K562 (cell line): Measurements from ENCODE around the gene LUC7L3. TPM values are rescaled to one million over a fixed set of nuclear protein-coding genes. Genes with fewer than 3 reads are reported as not detected.

Experiments used
- ATAC-seq: fragments of 200-7000 bp; cut with Tn5 transposase; 3 replicates; pipeline ENCODE4 v1.9.1; 2020; ENCODE audit warnings: moderate library complexity
- BruUV-seq: library from RNA; stranded (reverse); fragments of 400-500 nt; replicated peaks from 2 replicates; lab custom pipeline; 2021; lab: Mats Ljungman, UMichigan
- CTCF ChIA-PET: fragments of 300-600 bp; formaldehyde crosslinking; extraction: SDS; loops from one replicate; lab custom pipeline; 2021; ENCODE audit warnings: low intra/inter-chr PET ratio; lab: Yijun Ruan, JAX
- POLR2A ChIA-PET: fragments of 300-600, 350-650 bp; sonication (Branson Sonifier 250); formaldehyde crosslinking; extraction: SDS; loops from one replicate; lab custom pipeline; 2021; ENCODE audit warnings: antibody characterized with exemption, inconsistent platforms; lab: Yijun Ruan, JAX
- DNase-seq, 4 experiments: peaks; one replicate each; pipeline versions ENCODE4 v3.0.0 to v3.0.0-alpha.2; 2011 to 2018; ENCODE audit warnings: low spot score in 3 of 4, mixed read lengths in 3 of 4; ENCODE audit errors: extremely low read depth in 1 of 4
- FAIRE-seq: peaks from 2 replicates; lab custom pipeline; 2011; peaks lifted over from hg19 to GRCh38; lab: Jason Lieb, UNC
- H2AFZ ChIP-seq: 2 replicates; pipeline ENCODE4 v1.6.0; 2011; ENCODE audit warnings: low read depth, low read length, control low read depth, inconsistent platforms
- H3K27ac ChIP-seq: fragments of 200-600 bp; 3 replicates; pipeline ENCODE4 v1.8.0; 2011; ENCODE audit warnings: low read depth, mild to moderate bottlenecking, control low read depth, inconsistent platforms, low read length, moderate library complexity, mixed read lengths; ENCODE audit errors: extremely low read depth
- H3K27me3 ChIP-seq, 2 experiments: fragments of 300-600 bp in 1 of 2; 2 replicates in 1 of 2; 3 replicates in 1 of 2; pipeline versions ENCODE4 v1.6.0 to v1.8.0; 2011; ENCODE audit warnings: inconsistent platforms in 2 of 2, low read length in 2 of 2, mild to moderate bottlenecking in 1 of 2, mixed read lengths in 1 of 2, moderate library complexity in 1 of 2; ENCODE audit not compliant: control insufficient read depth in 2 of 2, insufficient read depth in 2 of 2
- H3K36me3 ChIP-seq: fragments of 300-600 bp; 3 replicates; pipeline ENCODE4 v1.8.0; 2011; ENCODE audit warnings: mild to moderate bottlenecking, low read length, inconsistent platforms; ENCODE audit not compliant: control insufficient read depth, insufficient read depth
- H3K4me1 ChIP-seq, 2 experiments: fragments of 200-600 bp in 1 of 2; replicated peaks in 1 of 2; 2 replicates in 1 of 2; 3 replicates in 1 of 2; pipeline versions ENCODE4 v1.5.1 to v1.8.0; 2011; ENCODE audit warnings: inconsistent platforms in 2 of 2, low read length in 2 of 2, mild to moderate bottlenecking in 1 of 2, mixed read lengths in 1 of 2, moderate library complexity in 1 of 2; ENCODE audit not compliant: control insufficient read depth in 2 of 2, insufficient read depth in 2 of 2
- H3K4me2 ChIP-seq: 2 replicates; pipeline ENCODE4 v1.6.1; 2011; ENCODE audit warnings: low read length, control low read depth, inconsistent platforms, mixed read lengths; ENCODE audit not compliant: insufficient read depth
- H3K4me3 ChIP-seq: fragments of 200-600 bp; sonication (generic), shearing (Covaris generic); 2 replicates; pipeline ENCODE4 v1.5.1; 2016; ENCODE audit warnings: control low read depth, inconsistent platforms
- H3K79me2 ChIP-seq: fragments of 200-600 bp; 3 replicates; pipeline ENCODE4 v1.8.0; 2011; ENCODE audit warnings: low read length, inconsistent platforms; ENCODE audit not compliant: control insufficient read depth, insufficient read depth
- H3K9ac ChIP-seq, 2 experiments: 2 replicates each; pipeline versions ENCODE4 v1.6.0 to v1.6.1; 2011; ENCODE audit warnings: low read depth in 2 of 2, low read length in 2 of 2, control low read depth in 1 of 2, inconsistent platforms in 1 of 2, mild to moderate bottlenecking in 1 of 2, mixed read lengths in 1 of 2; ENCODE audit not compliant: insufficient read depth in 1 of 2
- H3K9me1 ChIP-seq: one replicate; pipeline ENCODE4 v1.6.0; 2011; ENCODE audit warnings: inconsistent platforms, mild to moderate bottlenecking, low read length, moderate library complexity; ENCODE audit not compliant: control insufficient read depth, insufficient read depth
- H3K9me3 ChIP-seq: replicated peaks from 2 replicates; pipeline ENCODE4 v1.5.1; 2011; ENCODE audit warnings: low read depth, low read length, inconsistent platforms; ENCODE audit not compliant: control insufficient read depth, insufficient read depth
- H4K20me1 ChIP-seq: replicated peaks from 2 replicates; pipeline ENCODE4 v1.6.1; 2011; ENCODE audit warnings: low read length, inconsistent platforms, mixed read lengths; ENCODE audit not compliant: control insufficient read depth, insufficient read depth
- CAMTA2 ChIP-seq: fragments of 250-450 bp; sonication (Bioruptor Pico); conservative IDR thresholded peaks from 2 replicates; pipeline ENCODE4 v1.5.1; 2022
- CEBPG ChIP-seq, 3 experiments: fragments of 200-800 bp in 1 of 3; sonication (Bioruptor generic) in 1 of 3; sonication (generic) in 1 of 3; formaldehyde crosslinking in 1 of 3; IDR thresholded peaks in 2 of 3; conservative IDR thresholded peaks in 1 of 3; 2 replicates each; pipeline versions ENCODE4 v1.6.1 to v1.8.0; 2016 to 2022; ENCODE audit warnings: missing compliant biosample characterization in 2 of 3, missing genetic modification characterization in 2 of 3, mild to moderate bottlenecking in 1 of 3, missing genetic modification reagents in 1 of 3
- FOXA1 ChIP-seq: fragments of 450-650 bp; IDR thresholded peaks from 2 replicates; pipeline ENCODE4 v1.6.1; 2016; ENCODE audit warnings: mild to moderate bottlenecking, borderline replicate concordance
- HDAC6 ChIP-seq: IDR thresholded peaks from 2 replicates; pipeline ENCODE4 v1.6.1; 2012; ENCODE audit warnings: low read depth, mild to moderate bottlenecking, control low read depth, inconsistent platforms, low read length, moderate library complexity
- MYBL2 ChIP-seq, 2 experiments: fragments of 450-650 bp in 1 of 2; sonication (generic) in 1 of 2; formaldehyde crosslinking in 1 of 2; IDR thresholded peaks; 2 replicates each; pipeline versions ENCODE4 v1.6.1 to v1.8.1; 2017 to 2022; ENCODE audit warnings: borderline replicate concordance in 1 of 2, inconsistent platforms in 1 of 2, low read depth in 1 of 2, mild to moderate bottlenecking in 1 of 2, missing genetic modification reagents in 1 of 2, moderate library complexity in 1 of 2
- NFE2 ChIP-seq: IDR thresholded peaks from 2 replicates; pipeline ENCODE4 v1.6.1; 2014; ENCODE audit warnings: antibody characterized with exemption, low read depth
- NFIC ChIP-seq: fragments of 450-650 bp; IDR thresholded peaks from 2 replicates; pipeline ENCODE4 v1.6.1; 2017; ENCODE audit warnings: mild to moderate bottlenecking, inconsistent platforms
- PTBP1 ChIP-seq: fragments of 200-400 bp; formaldehyde crosslinking; IDR thresholded peaks from 2 replicates; pipeline ENCODE4 v1.6.1; 2017; ENCODE audit warnings: low read depth, low read length
- SPI1 ChIP-seq: IDR thresholded peaks from 2 replicates; pipeline ENCODE4 v1.6.1; 2011; ENCODE audit warnings: low read depth, low read length, control low read depth, borderline replicate concordance
- TARDBP ChIP-seq: fragments of 450-650 bp; IDR thresholded peaks from 2 replicates; pipeline ENCODE4 v1.6.1; 2016
- TBP ChIP-seq: optimal IDR thresholded peaks from 2 replicates; pipeline ENCODE3; 2011; ENCODE audit warnings: low read depth, low read length, improper control_type of control experiment
- TFAM ChIP-seq: fragments of 250-450 bp; sonication (Bioruptor Pico); conservative IDR thresholded peaks from 2 replicates; pipeline ENCODE4 v1.5.0; 2021; ENCODE audit warnings: mild to moderate bottlenecking, moderate library complexity
- ZFP1 ChIP-seq: fragments of 450-650 bp; formaldehyde crosslinking; IDR thresholded peaks from 2 replicates; pipeline ENCODE4 v1.4.0; 2020; ENCODE audit warnings: mild to moderate bottlenecking, mixed read lengths
- ZKSCAN3 ChIP-seq: fragments of 250-450 bp; sonication (Bioruptor Pico); IDR thresholded peaks from 2 replicates; pipeline ENCODE4 v1.4.0; 2020
- ZNF384 ChIP-seq: IDR thresholded peaks from 2 replicates; pipeline ENCODE4 v1.6.1; 2012; ENCODE audit warnings: low read depth, low read length, improper control_type of control experiment
- ZNF699 ChIP-seq: fragments of 250-450 bp; sonication (Bioruptor Pico); IDR thresholded peaks from 2 replicates; pipeline ENCODE4 v1.8.0; 2021; ENCODE audit warnings: mild to moderate bottlenecking, moderate library complexity; ENCODE audit not compliant: insufficient replicate concordance
- WGBS: fragments of 100-300 bp; shearing (Covaris generic); methylation state at CpG from one replicate; pipeline ENCODE4 v1.1.6; 2016; ENCODE audit warnings: low coverage, mixed read lengths; ENCODE audit not compliant: insufficient coverage; ENCODE audit errors: missing lambda C conversion rate; 5-methylcytosine and 5-hydroxymethylcytosine counted together
- in situ Hi-C: fragments of 300-500 bp; cut with MboI; formaldehyde crosslinking; loops from 4 replicates; pipeline ENCODE4 v1.15.0; 2018; ENCODE audit warnings: inconsistent platforms, mixed read lengths
- intact Hi-C: fragments of 100-400 bp; cut with micrococcal nuclease; formaldehyde crosslinking; loops from 2 replicates; pipeline ENCODE4 v1.14.2; 2022
- polyA plus RNA-seq, 8 experiments: library from polyadenylated mRNA; depleted of rRNA in 4 of 8; stranded (reverse) in 5 of 8; unstranded in 3 of 8; fragments of >200 nt; fragmentation: Nextera tagmentation in 2 of 8; fragmentation: Illumina TruSeq in 1 of 8; extraction: Ambion mirVana in 2 of 8; extraction: Trizol in 1 of 8; gene quantifications; 2 replicates each; pipeline versions ENCODE4 v1.2.1 to v1.2.3, GENCODE V29; 2011 to 2014; ENCODE audit warnings: inconsistent platforms in 1 of 8, missing spikeins in 1 of 8
- total RNA-seq, 7 experiments: library from RNA; depleted of rRNA in 6 of 7; stranded (reverse); fragments of >200 nt in 6 of 7; fragmentation: Illumina TruSeq in 2 of 7; extraction: Trizol in 2 of 7; gene quantifications; 2 replicates each; pipeline versions ENCODE4 v1.2.1 to v1.2.3, GENCODE V29; 2011 to 2021; ENCODE audit warnings: low replicate concordance in 1 of 7
- TF ChIP-seq, protein P1 (sequence below): fragments of 250-450 bp; sonication (Bioruptor Pico); IDR thresholded peaks from 2 replicates; pipeline ENCODE4 v1.8.0; 2021; ENCODE audit warnings: moderate library complexity, mild to moderate bottlenecking, inconsistent platforms
- TF ChIP-seq, protein P2 (sequence below): fragments of 450-650 bp; formaldehyde crosslinking; conservative IDR thresholded peaks from 2 replicates; pipeline ENCODE4 v1.4.0; 2022; ENCODE audit warnings: mild to moderate bottlenecking, missing genetic modification characterization

Gene LUC7L3
- total and polyA plus RNA-seq, 9 of the 15 experiments (the other 6 are each of a cell fraction or from before 2014, with no cell fraction given) = 80.8 to 284 (median 127) TPM

DNA sequence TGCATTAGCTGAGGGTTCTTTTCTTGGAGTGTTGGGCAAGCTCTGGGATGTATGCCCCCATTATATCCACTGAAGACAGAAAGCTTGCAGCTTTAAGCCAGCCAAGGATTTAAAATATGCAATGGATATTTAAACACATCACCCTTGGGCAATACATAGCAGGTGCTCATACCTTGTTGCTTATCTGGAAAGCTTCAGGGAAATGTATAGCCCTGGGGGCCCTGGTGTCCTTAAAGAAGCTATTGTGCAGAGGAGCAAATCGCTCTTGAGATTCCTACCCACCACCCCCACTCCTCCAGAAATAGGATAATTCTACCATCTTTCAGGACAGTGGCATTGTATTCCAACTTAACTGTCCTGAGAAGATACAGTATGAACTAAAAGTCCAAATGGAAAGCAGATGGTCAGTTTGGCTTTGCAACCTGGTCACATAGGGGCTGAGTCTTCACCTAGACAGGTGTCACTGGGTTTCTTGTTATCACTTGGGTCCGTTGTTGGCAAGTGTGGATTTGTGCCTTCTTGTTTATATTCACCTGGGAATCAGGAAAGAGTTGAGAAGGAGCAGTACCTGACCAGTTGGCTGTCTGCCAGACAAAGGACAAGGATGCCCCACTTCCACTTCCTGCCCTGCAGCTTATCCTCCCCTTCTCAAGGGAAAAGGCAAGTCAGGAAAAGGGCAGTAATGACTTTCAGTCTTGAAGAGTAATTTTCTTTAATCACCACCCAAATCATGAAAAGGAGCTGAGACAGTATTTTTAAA, 44.5 kb downstream of the LUC7L3 start:
- FAIRE-seq (peak; percentile 44), ATAC-seq (no peak), DNase-seq (no peak)
- ChIA-PET POLR2A (interaction anchor here (1.1 to 2.0 kb wide), 5 partner anchors 9 to 102 kb away, joined by 3 to 8 read pairs (median 7); partner anchors contain the start of gene TOB1), CTCF (no interaction called here)
- H3K9ac ChIP-seq = no peak overlapping the region
- no peaks in the 10 kb centered on the region for H3K79me2 ChIP-seq
- no peak for TF ChIP-seq TFAM (CRISPR knock-in tag)
- no peak for TF ChIP-seq ZNF384
- no peak for TF ChIP-seq MYBL2 (IDR thresholded peaks at IDR 0.05; ENCODE audit: low read depth)
- TF ChIP-seq MYBL2 (CRISPR knock-in tag; IDR thresholded peaks at IDR 0.05; ENCODE audit: borderline replicate concordance) = no peak
- no peak for TF ChIP-seq NFE2
- TF ChIP-seq, protein P1, sequence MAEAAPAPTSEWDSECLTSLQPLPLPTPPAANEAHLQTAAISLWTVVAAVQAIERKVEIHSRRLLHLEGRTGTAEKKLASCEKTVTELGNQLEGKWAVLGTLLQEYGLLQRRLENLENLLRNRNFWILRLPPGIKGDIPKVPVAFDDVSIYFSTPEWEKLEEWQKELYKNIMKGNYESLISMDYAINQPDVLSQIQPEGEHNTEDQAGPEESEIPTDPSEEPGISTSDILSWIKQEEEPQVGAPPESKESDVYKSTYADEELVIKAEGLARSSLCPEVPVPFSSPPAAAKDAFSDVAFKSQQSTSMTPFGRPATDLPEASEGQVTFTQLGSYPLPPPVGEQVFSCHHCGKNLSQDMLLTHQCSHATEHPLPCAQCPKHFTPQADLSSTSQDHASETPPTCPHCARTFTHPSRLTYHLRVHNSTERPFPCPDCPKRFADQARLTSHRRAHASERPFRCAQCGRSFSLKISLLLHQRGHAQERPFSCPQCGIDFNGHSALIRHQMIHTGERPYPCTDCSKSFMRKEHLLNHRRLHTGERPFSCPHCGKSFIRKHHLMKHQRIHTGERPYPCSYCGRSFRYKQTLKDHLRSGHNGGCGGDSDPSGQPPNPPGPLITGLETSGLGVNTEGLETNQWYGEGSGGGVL (CRISPR knock-in tag) = no peak
- TF ChIP-seq TARDBP = no peak
- TF ChIP-seq SPI1 = peak; percentile 30; the same call in 1 of the 2 replicates
- TF ChIP-seq NFIC = peak; percentile 89
- TF ChIP-seq FOXA1 = no peak
- no peak for TF ChIP-seq CEBPG (CRISPR knock-in tag; IDR thresholded peaks at IDR 0.05)
- TF ChIP-seq CEBPG (tag; conservative IDR thresholded peaks at IDR 0.05 in 1 of 2, IDR thresholded peaks at IDR 0.05 in 1 of 2) = 0 out of 4 replicates have a peak, but pooled peaks of 1 of the 2 experiments have one; percentile 2
- no peak for TF ChIP-seq CAMTA2
- no peak for TF ChIP-seq HDAC6
- TF ChIP-seq, protein P2, sequence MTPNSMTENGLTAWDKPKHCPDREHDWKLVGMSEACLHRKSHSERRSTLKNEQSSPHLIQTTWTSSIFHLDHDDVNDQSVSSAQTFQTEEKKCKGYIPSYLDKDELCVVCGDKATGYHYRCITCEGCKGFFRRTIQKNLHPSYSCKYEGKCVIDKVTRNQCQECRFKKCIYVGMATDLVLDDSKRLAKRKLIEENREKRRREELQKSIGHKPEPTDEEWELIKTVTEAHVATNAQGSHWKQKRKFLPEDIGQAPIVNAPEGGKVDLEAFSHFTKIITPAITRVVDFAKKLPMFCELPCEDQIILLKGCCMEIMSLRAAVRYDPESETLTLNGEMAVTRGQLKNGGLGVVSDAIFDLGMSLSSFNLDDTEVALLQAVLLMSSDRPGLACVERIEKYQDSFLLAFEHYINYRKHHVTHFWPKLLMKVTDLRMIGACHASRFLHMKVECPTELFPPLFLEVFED (CRISPR knock-in tag) = no peak
- TF ChIP-seq TBP = peak; percentile 4
- TF ChIP-seq PTBP1 = no peak
- TF ChIP-seq ZFP1 (CRISPR knock-in tag) = no peak
- no peak for TF ChIP-seq ZKSCAN3
- no peak for TF ChIP-seq ZNF699 (CRISPR knock-in tag)
- in situ Hi-C loops = no loop called here
- H3K4me2 ChIP-seq = no peak overlapping the region
- no peaks in the 10 kb centered on the region for H3K36me3 ChIP-seq
- 12% methylated on average over 2 of the region's 2 CpGs for WGBS
- H2AFZ ChIP-seq = no peak overlapping the region; the same call in 1 of the 2 replicates
- H3K9me3 ChIP-seq = no peaks in the 10 kb centered on the region
- H4K20me1 ChIP-seq = no peaks in the 10 kb centered on the region
- BruUV-seq = no TSS peak
- no peaks in the 10 kb centered on the region for H3K9me1 ChIP-seq
- no peak overlapping the region for H3K4me3 ChIP-seq
- H3K4me1 ChIP-seq = peaks cover 5 to 8% of the 10 kb centered on the region in 2 experiments; a peak in 3 of 5 replicates
- no peak overlapping the region for H3K27ac ChIP-seq
- no peaks in the 10 kb centered on the region for H3K27me3 ChIP-seq
- intact Hi-C loops = loop anchor here (5.0 kb wide), 1 partner anchor 42 kb away; no protein-coding TSS in a partner anchor
